ENCODE results near the gene PPM1K.
"Not testable (repeated sequence)": the region's sequence is repeated elsewhere in the genome, so short reads cannot be mapped to it uniquely, and the experiment has no call there.

PPM1K gene

DNA sequence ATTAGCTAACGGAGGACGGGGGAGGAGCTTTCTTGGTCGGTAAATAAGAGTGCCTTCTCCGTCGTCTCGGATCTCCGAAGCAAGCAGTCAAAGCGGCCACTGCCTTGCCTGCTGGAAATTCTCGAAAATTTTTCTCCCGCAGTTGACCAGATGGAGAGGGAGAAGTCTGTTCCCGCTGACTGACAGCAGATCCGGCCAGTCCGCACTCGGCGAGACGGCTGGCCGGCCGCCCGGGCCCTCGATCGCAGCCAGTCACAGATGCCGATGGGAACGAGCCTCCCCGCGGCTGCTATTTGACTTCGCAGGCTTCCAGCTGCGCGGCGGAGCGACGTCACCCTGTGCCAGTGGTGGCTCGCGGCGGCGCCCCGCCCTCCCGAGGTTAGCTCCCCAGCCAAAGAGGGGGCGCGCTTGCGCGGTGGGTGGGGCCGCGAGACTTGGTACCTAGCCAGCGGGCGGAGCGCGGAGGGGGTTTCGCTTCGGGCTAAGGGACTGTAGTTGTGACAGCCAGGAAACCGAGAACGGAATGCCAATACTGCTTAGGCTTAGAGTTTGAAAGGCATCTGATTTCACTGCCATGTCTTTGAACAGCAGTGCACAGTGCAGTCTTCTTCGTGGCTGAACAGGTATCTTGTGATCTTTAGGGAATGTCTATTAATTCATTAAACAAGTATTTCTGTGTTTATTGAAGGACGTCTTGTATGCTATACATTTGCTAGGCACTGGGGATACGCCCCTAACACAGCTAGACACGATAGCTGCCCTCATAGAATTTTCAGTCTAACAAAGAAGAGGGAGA lies at the start of gene PPM1K:
Gene PPM1K (minus strand): TSS at position 123 of the 796 bp plus-strand sequence. CDS start 5,978 bp downstream, outside the sequence.
- DNase-seq (ENCODE audit: low spot score) = peak; percentile 93

DNA sequence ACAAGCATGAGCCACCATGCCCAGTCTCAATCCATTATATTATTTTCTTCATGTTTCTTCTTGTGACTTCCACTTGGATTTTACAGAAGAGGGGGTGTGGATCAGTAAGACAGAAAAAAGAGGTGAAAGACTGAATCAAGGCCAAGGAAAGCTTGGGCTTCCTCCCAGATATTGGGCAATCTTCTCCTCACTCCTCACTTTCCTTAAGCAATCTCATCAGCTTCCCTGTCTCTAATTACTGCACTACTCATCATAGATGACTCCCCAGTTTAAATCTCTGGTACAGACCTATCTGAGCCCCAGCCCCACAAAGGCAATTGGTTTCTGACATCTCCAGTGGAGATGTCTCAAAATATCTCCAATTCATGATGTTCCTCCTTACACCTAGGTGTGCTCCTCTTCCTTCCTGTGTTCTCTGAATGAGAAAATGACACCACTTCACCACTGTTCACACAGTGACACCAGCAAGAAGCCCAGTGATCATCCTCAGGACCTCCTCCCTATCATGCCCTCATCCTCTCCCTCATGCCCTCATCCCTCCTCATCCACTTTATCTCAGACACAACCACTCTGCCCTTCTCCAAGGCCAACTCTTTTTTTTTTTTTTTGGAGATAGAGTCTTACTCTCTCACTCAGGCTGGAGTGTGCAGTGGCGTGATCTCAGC lies 49.5 kb upstream of the PPM1K start:
- no peak for DNase-seq (ENCODE audit: low spot score)

DNA sequence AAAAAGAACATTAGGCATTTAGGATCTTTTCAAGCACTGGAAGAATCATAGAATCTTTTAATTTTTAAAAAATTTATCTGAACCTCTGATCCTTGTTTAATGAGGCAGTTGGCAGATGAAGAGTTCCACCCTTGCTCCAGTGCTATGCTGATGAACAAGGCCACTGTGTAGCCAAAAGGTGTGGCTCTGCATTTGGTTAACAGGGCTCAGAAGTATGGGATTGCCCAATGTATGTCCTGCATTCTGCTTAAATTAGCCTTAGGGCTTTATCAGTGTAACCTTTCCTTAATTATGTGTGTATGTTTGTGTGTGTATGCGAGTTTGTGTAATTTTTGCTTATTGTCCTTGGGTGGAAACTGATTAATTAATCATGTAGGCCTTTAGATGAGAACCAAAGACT lies 43.3 kb upstream of the PPM1K start:
- DNase-seq (ENCODE audit: low spot score) = no peak

DNA sequence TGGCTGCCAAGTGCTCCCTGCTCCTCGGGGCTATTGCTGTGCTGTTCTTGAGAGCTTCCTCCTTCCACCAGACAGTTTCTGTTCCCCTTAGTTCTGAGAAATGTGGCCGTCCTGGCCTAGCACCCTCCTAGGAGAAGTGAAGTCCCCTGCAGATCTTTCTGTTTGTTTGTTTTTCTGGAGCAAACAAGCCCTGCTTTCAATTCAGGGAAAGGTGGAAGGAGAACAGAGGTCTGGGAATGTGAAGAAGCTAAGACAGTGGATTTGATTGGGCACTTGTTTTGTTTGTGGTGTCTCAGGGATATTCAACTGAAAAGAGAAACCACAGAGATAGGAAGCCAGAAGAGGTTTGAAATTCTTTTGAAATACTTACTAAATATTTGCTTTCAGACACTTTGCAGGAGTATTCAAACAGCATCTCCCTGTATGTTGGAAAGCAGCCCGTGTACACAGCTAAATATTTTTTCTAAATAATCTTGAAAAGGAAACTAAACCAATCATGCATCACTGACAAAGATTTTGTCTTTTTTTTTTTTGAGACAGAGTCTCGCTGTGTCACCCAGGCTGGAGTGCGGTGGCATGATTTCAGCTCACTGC lies 36.5 kb upstream of the PPM1K start:
- peak; percentile 5 for DNase-seq (ENCODE audit: low spot score)

DNA sequence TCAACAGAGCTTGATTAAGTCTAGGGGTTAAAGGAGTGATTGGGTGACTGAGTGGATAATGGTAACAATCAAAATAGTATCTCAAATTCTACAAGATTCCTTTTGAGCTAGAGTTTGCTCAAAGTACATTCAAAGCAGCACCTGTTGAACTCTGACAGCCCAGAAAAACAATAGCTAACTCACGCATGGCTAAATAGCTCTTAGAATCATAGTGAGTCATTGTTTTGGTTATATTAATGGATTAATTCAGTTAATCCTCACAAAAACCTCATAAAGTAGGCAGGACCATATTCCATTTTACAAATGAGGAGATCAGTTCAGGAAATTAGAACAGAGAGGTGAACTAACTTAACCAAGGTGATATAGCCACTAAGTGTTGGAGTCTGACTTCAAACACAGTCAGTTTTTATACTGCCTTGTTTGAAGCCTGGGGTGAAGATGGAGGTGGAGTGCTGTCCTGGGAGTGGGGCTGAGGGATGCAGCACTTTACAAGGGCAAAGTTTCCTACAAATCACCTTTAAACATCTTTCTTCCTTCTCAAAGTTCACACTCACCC lies 35.9 kb upstream of the PPM1K start:
- DNase-seq (ENCODE audit: low spot score) = no peak

DNA sequence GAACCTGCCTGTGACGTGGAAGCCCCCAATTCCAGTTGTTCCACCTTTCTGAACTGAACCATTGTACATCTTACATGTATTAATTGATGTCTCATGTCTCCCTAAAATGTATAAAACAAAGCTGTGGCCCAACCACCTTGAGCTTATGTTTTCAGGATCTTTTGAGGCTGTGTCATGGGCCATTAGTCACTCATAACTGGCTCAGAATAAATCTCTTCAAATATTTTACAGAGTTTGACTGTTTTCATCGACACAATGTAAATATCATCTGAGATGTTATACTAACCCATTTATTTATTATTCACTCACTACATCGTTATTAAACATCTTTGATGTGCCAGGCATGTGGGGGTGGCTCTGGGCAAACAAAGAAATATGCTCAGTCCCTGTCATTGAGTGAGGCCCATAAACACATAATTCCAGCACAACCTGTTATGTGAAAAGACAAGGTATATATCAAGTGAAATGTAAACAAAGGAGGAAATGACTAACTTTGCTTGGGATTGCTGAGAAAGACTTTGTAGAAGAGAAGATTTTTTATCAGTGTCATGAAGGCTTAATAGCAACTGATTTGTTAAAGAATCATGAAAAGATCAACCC lies 34.5 kb upstream of the PPM1K start:
- no peak for DNase-seq (ENCODE audit: low spot score)

DNA sequence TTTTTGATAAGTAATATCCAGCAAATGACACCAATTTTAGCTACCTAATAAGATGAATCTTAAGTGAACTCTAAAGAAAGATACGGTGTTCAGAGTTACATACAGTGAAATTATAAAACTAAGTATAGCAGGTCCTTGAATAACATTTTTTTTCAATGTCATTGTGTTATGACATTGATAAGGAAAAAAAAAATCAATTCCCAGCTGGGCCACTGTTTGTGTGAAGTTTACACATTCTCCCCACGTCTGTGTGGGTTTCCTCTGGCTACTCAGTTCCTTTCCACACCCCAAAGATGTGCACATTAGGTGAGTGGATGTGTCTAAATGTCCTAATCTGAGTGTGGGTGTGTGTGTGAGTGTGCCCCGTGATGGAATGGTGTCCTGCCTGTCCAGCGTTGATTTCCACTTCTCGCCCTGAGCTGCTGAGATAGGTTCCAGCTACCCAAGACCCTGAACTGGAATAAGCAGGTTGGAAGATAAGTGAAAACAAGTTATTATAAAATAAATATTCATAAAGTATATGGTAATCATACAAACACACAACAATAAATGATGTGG lies 31.2 kb upstream of the PPM1K start:
- DNase-seq (ENCODE audit: low spot score) = no peak

DNA sequence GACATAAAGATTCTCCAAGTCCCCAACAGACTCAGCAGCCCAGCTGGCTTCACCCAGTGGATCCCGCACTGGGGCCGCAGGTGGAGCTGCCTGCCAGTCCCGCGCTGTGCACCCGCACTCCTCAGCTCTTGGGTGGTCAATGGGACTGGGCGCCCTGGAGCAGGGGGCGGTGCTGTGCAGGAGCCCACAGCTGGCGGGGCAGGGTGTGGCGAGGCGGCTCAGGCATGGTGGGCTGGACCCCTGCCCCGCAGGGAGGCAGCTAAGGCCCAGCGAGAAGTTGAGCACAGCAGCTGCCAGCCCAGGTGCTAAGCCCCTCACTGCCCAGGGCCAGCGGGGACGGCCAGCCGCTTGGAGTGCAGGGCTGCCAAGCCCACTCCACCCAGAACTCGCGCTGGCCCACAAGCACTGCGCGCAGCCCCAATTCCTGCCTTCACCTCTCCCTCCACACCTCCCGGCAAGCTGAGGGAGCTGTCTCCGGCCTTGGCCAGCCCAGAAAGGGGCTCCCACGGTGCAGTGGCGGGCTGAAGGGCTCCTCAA lies 28.8 kb upstream of the PPM1K start:
- not testable (repeated sequence) for DNase-seq (ENCODE audit: low spot score)

DNA sequence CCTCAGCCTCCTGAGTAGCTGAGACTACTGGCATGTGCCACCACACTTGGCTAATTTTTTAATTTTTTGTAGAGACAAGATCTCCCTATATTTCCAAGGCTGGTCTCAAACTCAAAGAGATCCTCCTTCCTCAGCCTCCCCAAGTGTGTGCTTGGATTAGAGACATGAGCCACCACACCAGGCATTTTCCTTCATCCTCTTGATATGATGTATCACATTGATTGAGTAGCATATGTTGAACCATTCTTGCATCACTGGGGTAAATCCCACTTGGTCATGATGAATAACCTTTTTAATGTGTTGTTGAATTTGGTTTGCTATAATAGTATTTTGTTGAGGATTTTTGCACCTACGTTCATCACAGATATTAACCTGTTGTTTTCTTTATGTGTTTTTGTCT lies 24.2 kb upstream of the PPM1K start:
- no peak for DNase-seq (ENCODE audit: low spot score)

DNA sequence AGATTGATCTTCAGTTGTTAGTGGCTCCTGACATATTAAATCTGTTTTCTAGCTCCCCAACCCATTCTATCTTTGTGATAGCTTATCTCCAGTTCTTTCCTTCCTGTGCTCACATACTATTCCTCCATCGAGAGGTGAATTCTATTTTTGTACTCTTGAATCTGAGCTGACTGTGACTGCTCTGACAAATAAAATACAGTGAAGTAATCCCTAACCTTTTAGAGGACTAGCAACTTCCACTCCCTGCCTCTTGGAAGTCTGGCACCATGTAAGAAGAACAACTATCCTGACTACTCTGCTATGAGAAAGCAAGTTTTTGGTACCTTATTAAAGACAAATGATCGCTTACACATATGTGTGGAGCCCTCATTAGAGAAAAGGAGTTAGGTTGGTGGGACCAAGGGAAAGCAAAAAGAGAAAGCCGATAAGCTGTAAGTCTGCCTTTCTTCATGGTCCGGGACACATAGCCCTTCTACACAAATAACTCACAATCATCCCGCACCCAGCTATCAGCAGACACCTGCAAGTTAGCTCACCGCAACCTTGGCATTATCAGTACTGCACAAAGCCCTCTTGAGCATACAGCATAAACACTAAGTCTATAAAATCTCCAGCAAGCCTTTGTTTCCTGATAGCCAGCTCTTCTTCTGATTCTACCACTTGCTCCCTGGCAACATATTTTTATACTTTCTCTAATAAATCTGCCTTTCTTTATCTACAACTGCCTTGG lies 13.5 kb upstream of the PPM1K start:
- no peak for DNase-seq (ENCODE audit: low spot score)

DNA sequence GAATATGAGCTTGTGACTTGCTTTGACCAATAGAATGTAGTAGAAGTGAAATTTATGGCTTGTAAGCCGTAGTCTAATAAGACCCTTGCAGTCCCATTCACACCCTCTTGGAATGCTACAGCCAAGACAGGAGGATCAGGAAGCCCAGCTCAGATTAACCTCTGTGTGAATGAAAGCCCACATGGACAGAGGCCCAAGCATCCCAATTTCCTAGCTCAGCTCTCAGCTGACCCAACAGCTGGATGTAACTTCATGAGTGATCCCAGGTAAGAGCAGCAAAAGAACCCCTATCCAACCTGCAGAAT lies 12.8 kb upstream of the PPM1K start:
- DNase-seq (ENCODE audit: low spot score) = no peak

DNA sequence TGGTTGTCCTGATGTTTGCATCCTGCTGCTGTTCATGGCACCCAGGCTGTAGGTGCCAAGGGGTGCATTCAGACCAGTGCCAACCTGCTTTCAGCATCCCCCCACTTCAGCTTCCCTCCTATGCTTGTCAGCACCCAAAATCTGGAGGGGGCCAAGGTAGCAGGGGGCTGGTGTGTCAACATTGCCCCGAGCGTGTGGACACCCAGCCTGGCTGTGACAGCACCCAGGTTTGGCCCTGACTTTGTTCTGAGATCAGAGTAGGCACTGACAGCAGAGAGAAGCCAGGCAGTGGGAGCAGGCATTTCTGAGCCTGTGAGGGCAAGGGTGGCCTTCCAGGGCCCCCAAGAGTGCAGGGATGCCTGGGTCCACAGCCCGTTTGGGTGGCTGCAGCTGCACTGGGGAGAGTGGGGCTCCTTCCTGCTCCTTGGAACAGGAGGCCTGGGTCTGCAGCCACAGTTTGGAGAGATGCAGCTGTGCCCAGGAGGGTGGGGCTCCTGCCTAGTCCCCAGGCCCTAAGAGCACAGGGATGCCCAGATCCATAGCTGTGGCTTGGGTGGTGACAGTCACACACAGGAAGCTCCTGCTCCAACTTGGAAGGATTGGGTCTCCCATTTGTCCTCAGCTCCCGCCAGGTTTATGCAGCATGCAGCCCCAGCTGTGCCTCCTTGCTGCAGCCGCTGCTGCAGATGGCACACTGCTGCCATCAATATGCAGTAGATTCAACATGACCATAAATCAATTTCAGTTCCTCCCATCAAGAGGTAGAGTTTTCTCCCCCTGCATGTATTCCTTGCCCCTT lies 12.3 kb upstream of the PPM1K start:
- no peak for DNase-seq (ENCODE audit: low spot score)

DNA sequence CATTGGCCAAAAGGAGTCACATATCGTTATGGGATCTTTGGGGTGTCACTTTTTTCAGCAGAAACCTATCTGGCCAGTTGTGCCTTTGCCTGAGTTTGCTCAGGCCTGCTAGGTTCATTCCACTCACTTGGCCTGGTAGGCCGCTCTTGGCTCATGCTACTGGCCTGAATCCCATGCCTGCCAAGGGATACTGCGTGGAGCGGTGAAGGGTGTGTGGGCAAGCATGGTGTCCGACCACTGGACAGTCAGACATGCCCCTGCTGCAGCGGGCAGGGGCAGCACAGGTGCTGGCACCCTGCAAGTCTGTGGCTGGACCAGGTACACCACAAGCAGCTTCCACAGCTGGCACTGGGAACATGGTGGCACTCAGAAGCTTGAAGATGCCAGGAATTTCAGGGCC lies 11.3 kb upstream of the PPM1K start:
- DNase-seq (ENCODE audit: low spot score) = no peak

DNA sequence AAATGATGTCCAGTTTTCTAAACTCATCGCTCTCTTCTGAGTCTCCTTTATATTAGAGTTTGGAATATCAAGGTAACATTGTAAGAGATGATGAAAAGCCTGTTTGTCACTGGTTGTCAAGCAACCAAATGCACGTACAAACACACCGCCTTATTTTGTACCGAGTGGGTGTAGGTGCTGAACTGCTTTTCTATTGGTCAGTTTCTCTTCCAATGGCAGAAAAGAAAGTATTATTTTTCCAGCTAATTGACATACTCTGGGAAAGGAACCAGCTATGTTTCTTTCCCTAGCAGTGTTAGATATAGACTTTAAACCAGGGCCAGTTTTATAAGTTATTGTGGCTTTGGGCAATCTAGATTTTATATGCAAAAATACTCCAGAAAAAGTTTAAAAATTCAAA lies 6.6 kb upstream of the PPM1K start:
- no peak for DNase-seq (ENCODE audit: low spot score)

DNA sequence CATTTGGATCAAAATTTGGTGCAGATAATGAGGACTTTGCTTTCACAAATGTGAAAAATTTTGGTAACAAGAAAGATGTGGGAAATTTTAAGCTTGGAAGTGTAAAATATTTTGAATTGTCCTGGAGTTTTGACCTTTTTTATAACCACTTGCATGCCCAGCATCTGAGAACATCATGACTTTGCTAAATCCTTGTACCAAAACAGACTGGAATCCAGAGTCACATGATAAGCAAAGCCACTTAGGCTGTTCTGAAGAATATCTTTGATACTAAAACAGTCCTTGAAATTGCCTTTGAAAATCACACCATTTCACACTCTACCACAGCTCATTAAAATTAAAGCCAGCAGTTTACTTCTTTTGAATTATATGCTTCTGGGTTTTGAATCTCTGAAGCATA lies 2.5 kb upstream of the PPM1K start:
- no peak for DNase-seq (ENCODE audit: low spot score)

DNA sequence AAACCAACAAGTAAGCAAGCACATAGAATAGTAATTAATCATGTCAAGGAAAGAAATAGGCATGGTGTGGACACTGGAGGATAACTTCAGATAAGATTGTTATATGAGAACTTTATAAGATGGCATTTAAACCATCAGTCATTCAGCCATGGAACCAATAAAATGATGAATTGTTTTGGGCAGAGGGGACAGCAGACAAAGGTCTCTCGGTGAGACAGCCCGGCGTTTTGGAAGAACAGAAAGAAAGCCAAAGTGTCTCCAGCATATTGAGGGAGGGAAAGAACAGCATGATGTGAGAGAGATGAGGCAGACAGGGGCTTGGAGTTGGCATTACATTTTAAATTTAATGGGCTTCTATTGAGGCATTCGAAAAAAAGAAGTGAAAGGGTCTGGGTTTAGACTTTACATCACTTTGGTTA lies 883 bp upstream of the PPM1K start:
- DNase-seq (ENCODE audit: low spot score) = no peak

DNA sequence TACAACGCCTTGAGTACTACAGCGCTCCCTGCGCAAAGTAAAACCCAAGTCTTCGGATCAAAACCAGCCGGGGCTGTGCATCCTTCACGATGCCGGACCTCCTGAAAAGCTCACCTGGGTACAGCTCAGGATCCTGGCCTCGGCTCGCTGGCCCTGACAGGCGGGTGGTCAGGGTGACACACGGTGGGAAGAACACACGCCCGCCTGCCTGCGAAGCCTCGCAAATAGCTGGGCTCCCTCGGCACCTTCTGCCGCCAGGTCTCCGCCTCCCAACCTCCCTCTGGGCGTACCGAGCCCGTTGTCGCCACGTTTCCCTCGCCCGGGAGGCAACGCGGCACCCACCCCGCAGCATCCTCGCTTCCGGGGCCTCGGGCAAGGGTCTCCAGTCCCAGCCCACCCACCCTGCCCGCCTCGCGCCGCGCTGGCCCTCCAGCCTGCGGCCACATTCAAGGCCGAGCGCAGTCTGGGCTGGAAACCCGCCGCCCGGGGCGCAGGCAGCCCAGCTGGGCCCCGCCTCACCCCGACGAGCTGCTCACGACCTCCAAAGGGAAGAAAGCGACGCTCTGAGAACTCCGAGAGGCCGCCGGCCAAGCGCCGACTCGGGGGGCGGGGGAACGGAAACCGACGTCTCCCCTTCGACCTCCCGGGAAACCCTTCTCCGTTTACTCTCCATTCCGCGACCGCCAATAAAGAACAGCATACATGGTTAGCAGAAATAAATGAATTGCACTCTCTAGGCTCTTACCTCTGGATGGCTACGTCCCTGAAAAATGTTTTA lies 511 bp downstream of the PPM1K start:
- peak; percentile 54 for DNase-seq (ENCODE audit: low spot score)

DNA sequence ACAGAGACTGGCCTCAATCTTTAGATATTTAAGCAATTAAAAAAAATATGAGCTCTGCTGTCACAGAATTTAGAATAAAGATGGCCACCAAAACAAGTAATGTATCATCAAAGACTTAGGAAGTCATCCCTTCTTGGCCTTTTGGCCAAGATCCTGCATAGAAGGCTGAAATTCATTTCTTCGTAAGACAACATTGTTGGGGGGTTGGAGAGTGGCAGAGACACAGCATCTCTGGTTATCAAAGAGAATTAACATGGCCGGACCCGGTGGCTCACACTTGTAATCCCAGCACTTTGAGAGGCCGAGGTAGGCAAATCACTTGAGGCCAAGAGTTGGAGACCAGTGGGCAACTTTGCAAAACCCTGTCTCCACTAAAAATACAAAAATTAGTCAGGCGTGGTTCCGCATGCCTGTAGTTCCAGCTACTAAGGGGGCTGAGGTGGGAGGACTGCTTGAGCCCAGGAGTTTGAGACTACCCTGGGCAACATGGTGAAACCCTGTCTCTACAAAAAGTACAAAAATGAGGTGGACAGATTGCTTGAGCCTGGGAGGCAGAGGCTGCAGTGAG lies 4.0 kb downstream of the PPM1K start:
- DNase-seq (ENCODE audit: low spot score) = no peak

DNA sequence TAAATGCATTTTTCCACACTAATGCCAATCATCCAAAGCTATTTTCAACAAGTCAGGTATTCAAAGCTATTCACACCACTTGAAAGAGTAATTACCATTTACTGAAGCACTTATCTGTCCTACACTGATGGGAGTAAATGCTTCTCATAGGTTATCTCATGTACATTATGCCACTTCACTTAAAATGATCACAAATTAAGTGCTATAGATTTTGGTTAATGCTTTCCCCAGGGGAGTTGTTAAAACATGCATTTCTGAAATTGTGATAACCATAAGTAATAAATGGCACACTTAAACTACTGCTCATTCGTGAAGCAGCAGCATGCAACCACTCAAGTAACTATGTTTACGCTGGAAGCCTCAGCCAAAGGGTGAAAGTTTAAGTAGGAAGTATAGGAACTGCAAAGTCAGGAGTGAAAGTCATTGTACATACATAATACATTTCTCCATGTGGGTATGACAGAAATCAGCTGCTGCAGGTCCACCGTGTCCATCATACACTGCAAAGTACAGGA lies 6.6 kb downstream of the PPM1K start:
- no peak for DNase-seq (ENCODE audit: low spot score)

Data from SW480 (cell line).